ENCODE data around the gene HECTD4. TPM values are rescaled to one million over a fixed set of nuclear protein-coding genes. Genes with fewer than 3 reads are reported as not detected.

Gene HECTD4
- total and polyA plus RNA-seq, 7 donors = 2.1 to 22.8 (median 14.6) TPM

Other genes with a start within 250 kb of the HECTD4 start
- gene RPL6, start 27.2 kb upstream of the HECTD4 start, total RNA-seq = 100 to 1,000 TPM; 743 to 889 (median 828) TPM
- gene RPL6, start 27.2 kb upstream of the HECTD4 start, polyA plus RNA-seq = 1,000 to 10,000 TPM; 1,575 to 1,983 (median 1,717) TPM
- gene PTPN11, start 36.5 kb upstream of the HECTD4 start, total RNA-seq = 100 to 1,000 TPM; 172 to 192 (median 185) TPM
- gene PTPN11, start 36.5 kb upstream of the HECTD4 start, polyA plus RNA-seq = 100 to 1,000 TPM in 1 of 3 donors, 10 to 100 TPM in 2; 43.8 to 138 (median 46.2) TPM

Measured in psoas muscle (tissue), 7 donors.